ENCODE data around the gene LPO. TPM values are rescaled to one million over a fixed set of nuclear protein-coding genes. Genes with fewer than 3 reads are reported as not detected.

LPO gene
- total and polyA plus RNA-seq, 10 of the 15 experiments (the other 5 are each of a cell fraction or from before 2014, with no cell fraction given), result 0.03 to 0.11 (median 0.06) TPM; not detected in 7

- peaks cover 6% of the 10 kb centered on the region for H3K4me1 ChIP-seq (ENCODE audit: control insufficient read depth, insufficient read depth, low read length)
- no peak for ATAC-seq
- SMC1A ChIA-PET (ENCODE audit: uncharacterized antibody, unreplicated experiment), result interaction anchor here (1.2 to 4.0 kb wide), 5 partner anchors 12 to 197 kb away, joined by 3 to 23 read pairs (median 3); no protein-coding TSS in a partner anchor
- 53% methylated on average over 10 of the region's 10 CpGs for WGBS (ENCODE audit: insufficient coverage, insufficient replicate concordance, low lambda C conversion rate, missing lambda C conversion rate)
- no TSS peak for BruUV-seq (replicated peaks)
- H3K27me3 ChIP-seq (replicated peaks in 1 of 2; ENCODE audit: control insufficient read depth in 2 of 2, insufficient read depth in 2 of 2, low read length in 1 of 2), result no peaks in the 10 kb centered on the region; a peak in 2 of 4 replicates
- TF ChIP-seq CHD1 (IDR thresholded peaks at IDR 0.05; ENCODE audit: low read depth, low read length) (no peak), ZBED1 (IDR thresholded peaks at IDR 0.05; ENCODE audit: borderline replicate concordance) (no peak), NKRF (conservative IDR thresholded peaks at IDR 0.05) (no peak), TCF12 (IDR thresholded peaks at IDR 0.05; ENCODE audit: low read depth, low read length) (no peak), CHD4 (IDR thresholded peaks at IDR 0.05) (no peak), FOXM1 (IDR thresholded peaks at IDR 0.05; ENCODE audit: low read depth, low read length) (no peak), BHLHE40 (IDR thresholded peaks at IDR 0.05; ENCODE audit: borderline replicate concordance in 1 of 2, low read depth in 2 of 2, low read length in 1 of 2) (no peak), MTA3 (IDR thresholded peaks at IDR 0.05; ENCODE audit: borderline replicate concordance, low read length) (no peak), YBX1 (IDR thresholded peaks at IDR 0.05) (no peak), NBN (IDR thresholded peaks at IDR 0.05) (no peak), RB1 (IDR thresholded peaks at IDR 0.05; ENCODE audit: borderline replicate concordance) (no peak), BCL11A (IDR thresholded peaks at IDR 0.05; ENCODE audit: low read depth, low read length) (no peak), SMAD1 (IDR thresholded peaks at IDR 0.05; ENCODE audit: low read depth, partially characterized antibody) (no peak)
- TF ChIP-seq, protein P1, sequence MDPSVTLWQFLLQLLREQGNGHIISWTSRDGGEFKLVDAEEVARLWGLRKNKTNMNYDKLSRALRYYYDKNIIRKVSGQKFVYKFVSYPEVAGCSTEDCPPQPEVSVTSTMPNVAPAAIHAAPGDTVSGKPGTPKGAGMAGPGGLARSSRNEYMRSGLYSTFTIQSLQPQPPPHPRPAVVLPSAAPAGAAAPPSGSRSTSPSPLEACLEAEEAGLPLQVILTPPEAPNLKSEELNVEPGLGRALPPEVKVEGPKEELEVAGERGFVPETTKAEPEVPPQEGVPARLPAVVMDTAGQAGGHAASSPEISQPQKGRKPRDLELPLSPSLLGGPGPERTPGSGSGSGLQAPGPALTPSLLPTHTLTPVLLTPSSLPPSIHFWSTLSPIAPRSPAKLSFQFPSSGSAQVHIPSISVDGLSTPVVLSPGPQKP (IDR thresholded peaks at IDR 0.05; ENCODE audit: low read depth, low read length), result no peak
- TF ChIP-seq, protein P2, sequence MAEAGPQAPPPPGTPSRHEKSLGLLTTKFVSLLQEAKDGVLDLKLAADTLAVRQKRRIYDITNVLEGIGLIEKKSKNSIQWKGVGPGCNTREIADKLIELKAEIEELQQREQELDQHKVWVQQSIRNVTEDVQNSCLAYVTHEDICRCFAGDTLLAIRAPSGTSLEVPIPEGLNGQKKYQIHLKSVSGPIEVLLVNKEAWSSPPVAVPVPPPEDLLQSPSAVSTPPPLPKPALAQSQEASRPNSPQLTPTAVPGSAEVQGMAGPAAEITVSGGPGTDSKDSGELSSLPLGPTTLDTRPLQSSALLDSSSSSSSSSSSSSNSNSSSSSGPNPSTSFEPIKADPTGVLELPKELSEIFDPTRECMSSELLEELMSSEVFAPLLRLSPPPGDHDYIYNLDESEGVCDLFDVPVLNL (IDR thresholded peaks at IDR 0.05; ENCODE audit: low read depth, low read length), result no peak
- TF ChIP-seq, protein P3, sequence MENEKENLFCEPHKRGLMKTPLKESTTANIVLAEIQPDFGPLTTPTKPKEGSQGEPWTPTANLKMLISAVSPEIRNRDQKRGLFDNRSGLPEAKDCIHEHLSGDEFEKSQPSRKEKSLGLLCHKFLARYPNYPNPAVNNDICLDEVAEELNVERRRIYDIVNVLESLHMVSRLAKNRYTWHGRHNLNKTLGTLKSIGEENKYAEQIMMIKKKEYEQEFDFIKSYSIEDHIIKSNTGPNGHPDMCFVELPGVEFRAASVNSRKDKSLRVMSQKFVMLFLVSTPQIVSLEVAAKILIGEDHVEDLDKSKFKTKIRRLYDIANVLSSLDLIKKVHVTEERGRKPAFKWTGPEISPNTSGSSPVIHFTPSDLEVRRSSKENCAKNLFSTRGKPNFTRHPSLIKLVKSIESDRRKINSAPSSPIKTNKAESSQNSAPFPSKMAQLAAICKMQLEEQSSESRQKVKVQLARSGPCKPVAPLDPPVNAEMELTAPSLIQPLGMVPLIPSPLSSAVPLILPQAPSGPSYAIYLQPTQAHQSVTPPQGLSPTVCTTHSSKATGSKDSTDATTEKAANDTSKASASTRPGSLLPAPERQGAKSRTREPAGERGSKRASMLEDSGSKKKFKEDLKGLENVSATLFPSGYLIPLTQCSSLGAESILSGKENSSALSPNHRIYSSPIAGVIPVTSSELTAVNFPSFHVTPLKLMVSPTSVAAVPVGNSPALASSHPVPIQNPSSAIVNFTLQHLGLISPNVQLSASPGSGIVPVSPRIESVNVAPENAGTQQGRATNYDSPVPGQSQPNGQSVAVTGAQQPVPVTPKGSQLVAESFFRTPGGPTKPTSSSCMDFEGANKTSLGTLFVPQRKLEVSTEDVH (IDR thresholded peaks at IDR 0.05; ENCODE audit: low read depth, partially characterized antibody), result no peak
- POLR2A ChIA-PET, result interaction anchor here (0.6 to 1.2 kb wide), 2 partner anchors 11 to 31 kb away, joined by 4 to 7 read pairs; partner anchors contain the start of gene LPO
- CTCF ChIA-PET, result interaction anchor here (0.9 to 6.2 kb wide), 14 partner anchors 10 to 218 kb away, joined by 3 to 78 read pairs (median 8); no protein-coding TSS in a partner anchor
- FAIRE-seq, result no peak
- H2AFZ ChIP-seq (ENCODE audit: control insufficient read depth, low read depth, low read length), result no peak overlapping the region; the same call in 1 of the 2 replicates
- no peaks in the 10 kb centered on the region for H3K9me3 ChIP-seq (replicated peaks; ENCODE audit: control insufficient read depth, insufficient read depth, low read length)
- no peak for DNase-seq (ENCODE audit: low read depth, low spot score)
- H3K9ac ChIP-seq (ENCODE audit: control insufficient read depth, insufficient read depth, low read length), result peak overlapping the region; percentile 70; the same call in 1 of the 2 replicates
- no peaks in the 10 kb centered on the region for H4K20me1 ChIP-seq (ENCODE audit: control insufficient read depth, insufficient read depth)
- no peak overlapping the region; the same call in 1 of the 2 replicates for H3K4me3 ChIP-seq
- H3K4me2 ChIP-seq (ENCODE audit: control insufficient read depth, insufficient read depth), result peak overlapping the region; percentile 98
- H3K79me2 ChIP-seq (ENCODE audit: control insufficient read depth, insufficient read depth, low read length), result no peaks in the 10 kb centered on the region
- no peaks in the 10 kb centered on the region for H3K36me3 ChIP-seq (ENCODE audit: control insufficient read depth in 2 of 2, insufficient read depth in 2 of 2, low read length in 1 of 2)
- in situ Hi-C loops (cut with MboI) (no loop called here), intact Hi-C loops (cut with micrococcal nuclease; ENCODE audit: unreplicated experiment) (loop anchor here (1.0 to 2.0 kb wide), 2 partner anchors 48 to 198 kb away; no protein-coding TSS in a partner anchor)
- RAD21 ChIA-PET (ENCODE audit: unreplicated experiment), result interaction anchor here (0.7 to 2.0 kb wide), 7 partner anchors 14 to 96 kb away, joined by 3 to 23 read pairs (median 3); partner anchors contain the start of gene MKS1
- no peak overlapping the region for H3K27ac ChIP-seq (ENCODE audit: control insufficient read depth, insufficient read depth)
These were observed 10.5 kb downstream of the LPO start for GRCh38 chr17:58248955-58249269.

Data from GM12878 (cell line).